Uterus (tissue), 4 donors: Measurements from ENCODE around the gene BABAM2. TPM values are rescaled to one million over a fixed set of nuclear protein-coding genes. Genes with fewer than 3 reads are reported as not detected.

Experiments
- DNase-seq, 2 donors: peaks; one replicate each; pipeline ENCODE4 v3.0.0-alpha.2; 2019 to 2020
- H3K27ac ChIP-seq, 2 donors: fragments of 200-600 bp; sonication (generic); 1 replicate in 1 of 2; 2 replicates in 1 of 2; pipeline ENCODE4 v1.5.1; 2016 to 2018
- H3K27me3 ChIP-seq, 2 donors: fragments of 200-600 bp; sonication (generic); one replicate each; pipeline ENCODE4 v1.5.1; 2018 to 2019; ENCODE audit warnings: control low read depth in 1 of 2
- H3K36me3 ChIP-seq, 2 donors: fragments of 200-600 bp; sonication (generic); one replicate each; pipeline ENCODE4 v1.5.1; 2019; ENCODE audit warnings: control low read depth in 1 of 2
- H3K4me1 ChIP-seq, 2 donors: fragments of 200-600 bp; sonication (generic); one replicate each; pipeline ENCODE4 v1.5.1; 2018 to 2019; ENCODE audit warnings: control low read depth in 1 of 2
- H3K4me3 ChIP-seq, 2 donors: fragments of 200-600 bp; sonication (generic); 1 replicate in 1 of 2; 2 replicates in 1 of 2; pipeline ENCODE4 v1.5.1; 2018 to 2019; ENCODE audit warnings: mild to moderate bottlenecking in 1 of 2
- H3K9me3 ChIP-seq, 2 donors: fragments of 200-600 bp; sonication (generic); one replicate each; pipeline ENCODE4 v1.5.1; 2019; ENCODE audit warnings: control low read depth in 1 of 2
- POLR2A ChIP-seq, 2 donors: fragments of 450-650 bp; IDR thresholded peaks; one replicate each; pipeline ENCODE4 v1.6.1; 2016; ENCODE audit warnings: antibody characterized with exemption in 2 of 2, mild to moderate bottlenecking in 1 of 2, moderate library complexity in 1 of 2
- intact Hi-C: fragments of 100-400 bp; cut with DNase I; formaldehyde crosslinking; loops from one replicate; pipeline ENCODE4 v1.15.1; 2023; ENCODE audit warnings: low total_unique reads
- total RNA-seq, 4 donors: library from RNA; depleted of rRNA in 3 of 4; stranded (reverse); fragments of >200 nt in 3 of 4; gene quantifications; one replicate each; pipeline versions ENCODE4 v1.1.0 to v1.2.4, GENCODE V29; 2014 to 2023
- TF ChIP-seq, protein P1 (sequence below), 4 experiments: fragments of 200-600 bp in 2 of 4; fragments of 450-650 bp in 2 of 4; sonication (generic) in 2 of 4; IDR thresholded peaks; one replicate each; pipeline ENCODE4 v1.5.1; 2016 to 2019; ENCODE audit warnings: antibody characterized with exemption in 4 of 4, mild to moderate bottlenecking in 2 of 4, moderate library complexity in 1 of 4
- donor health status: DM: yes; HTN: yes; CAD: no.

The BABAM2 gene
- total RNA-seq, 4 donors from 2014 or later: 24.1 to 62.1 (median 32.5) TPM

DNA sequence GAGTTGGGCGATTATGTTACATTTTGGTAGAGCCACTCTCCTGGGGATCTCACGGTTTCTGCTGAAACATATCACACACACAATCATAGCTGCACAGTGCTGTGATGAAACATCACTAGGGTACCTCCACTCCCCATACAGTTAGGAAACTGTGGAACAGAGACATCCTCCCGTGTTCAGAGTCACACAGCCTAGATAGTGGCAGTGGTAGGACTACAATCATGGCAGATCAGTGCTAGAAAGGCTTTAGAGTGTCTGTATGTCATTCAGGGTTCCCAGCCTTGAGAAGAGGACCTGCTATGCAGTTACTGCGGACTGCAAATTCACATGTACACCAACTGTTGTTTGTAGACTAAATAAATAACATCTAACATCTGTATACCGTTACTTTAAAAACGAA, 291.8 kb downstream of the BABAM2 start:
- Histone ChIP-seq H3K27me3 (no peaks in the 10 kb centered on the region), H3K9me3 (peaks cover 0 to 1% of the 10 kb centered on the region in 2 donors), H3K4me3 (no peak overlapping the region), H3K36me3 (no peaks in the 10 kb centered on the region), H3K27ac (no peak overlapping the region), H3K4me1 (no peaks in the 10 kb centered on the region)
- TF ChIP-seq POLR2A (IDR thresholded peaks at IDR 0.05): no peak
- TF ChIP-seq, protein P1, sequence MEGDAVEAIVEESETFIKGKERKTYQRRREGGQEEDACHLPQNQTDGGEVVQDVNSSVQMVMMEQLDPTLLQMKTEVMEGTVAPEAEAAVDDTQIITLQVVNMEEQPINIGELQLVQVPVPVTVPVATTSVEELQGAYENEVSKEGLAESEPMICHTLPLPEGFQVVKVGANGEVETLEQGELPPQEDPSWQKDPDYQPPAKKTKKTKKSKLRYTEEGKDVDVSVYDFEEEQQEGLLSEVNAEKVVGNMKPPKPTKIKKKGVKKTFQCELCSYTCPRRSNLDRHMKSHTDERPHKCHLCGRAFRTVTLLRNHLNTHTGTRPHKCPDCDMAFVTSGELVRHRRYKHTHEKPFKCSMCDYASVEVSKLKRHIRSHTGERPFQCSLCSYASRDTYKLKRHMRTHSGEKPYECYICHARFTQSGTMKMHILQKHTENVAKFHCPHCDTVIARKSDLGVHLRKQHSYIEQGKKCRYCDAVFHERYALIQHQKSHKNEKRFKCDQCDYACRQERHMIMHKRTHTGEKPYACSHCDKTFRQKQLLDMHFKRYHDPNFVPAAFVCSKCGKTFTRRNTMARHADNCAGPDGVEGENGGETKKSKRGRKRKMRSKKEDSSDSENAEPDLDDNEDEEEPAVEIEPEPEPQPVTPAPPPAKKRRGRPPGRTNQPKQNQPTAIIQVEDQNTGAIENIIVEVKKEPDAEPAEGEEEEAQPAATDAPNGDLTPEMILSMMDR (IDR thresholded peaks at IDR 0.05): no peak
- no peak for DNase-seq
- intact Hi-C loops: no loop called here

- Histone ChIP-seq H3K4me3 (no peak overlapping the region), H3K27ac (no peak overlapping the region), H3K4me1 (no peaks in the 10 kb centered on the region), H3K27me3 (no peaks in the 10 kb centered on the region), H3K9me3 (no peaks in the 10 kb centered on the region), H3K36me3 (no peaks in the 10 kb centered on the region)
- TF ChIP-seq POLR2A (IDR thresholded peaks at IDR 0.05): no peak
- TF ChIP-seq, protein P1 (IDR thresholded peaks at IDR 0.05): no peak
- DNase-seq: no peak
- intact Hi-C loops: no loop called here
These were observed 294.6 kb downstream of the BABAM2 start for GRCh38 chr2:28185153-28185552.

DNA sequence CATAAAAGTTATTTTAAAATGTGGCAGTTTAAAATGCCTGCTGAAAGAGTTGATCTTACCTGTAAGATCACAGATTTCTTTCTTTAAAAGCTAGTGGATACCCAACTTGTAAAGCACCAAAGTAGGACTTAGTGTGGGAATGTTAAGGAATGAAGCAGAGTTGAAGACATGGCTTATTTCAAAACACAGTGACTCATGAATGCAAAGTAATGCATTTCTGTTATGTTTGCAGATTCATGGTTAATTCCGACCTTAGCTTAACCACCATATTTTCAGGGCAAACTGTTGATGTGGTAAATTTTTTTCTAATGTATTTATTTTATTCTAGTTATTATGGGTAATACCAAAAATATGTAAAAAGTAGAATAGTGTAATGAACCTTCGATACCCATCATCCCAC, 295.4 kb downstream of the BABAM2 start:
- Histone ChIP-seq H3K27me3 (no peaks in the 10 kb centered on the region), H3K4me1 (no peaks in the 10 kb centered on the region), H3K9me3 (no peaks in the 10 kb centered on the region), H3K4me3 (no peak overlapping the region), H3K27ac (no peak overlapping the region), H3K36me3 (no peaks in the 10 kb centered on the region)
- TF ChIP-seq, protein P1 (IDR thresholded peaks at IDR 0.05): no peak
- TF ChIP-seq POLR2A (IDR thresholded peaks at IDR 0.05): no peak
- DNase-seq: no peak
- intact Hi-C loops: no loop called here

DNA sequence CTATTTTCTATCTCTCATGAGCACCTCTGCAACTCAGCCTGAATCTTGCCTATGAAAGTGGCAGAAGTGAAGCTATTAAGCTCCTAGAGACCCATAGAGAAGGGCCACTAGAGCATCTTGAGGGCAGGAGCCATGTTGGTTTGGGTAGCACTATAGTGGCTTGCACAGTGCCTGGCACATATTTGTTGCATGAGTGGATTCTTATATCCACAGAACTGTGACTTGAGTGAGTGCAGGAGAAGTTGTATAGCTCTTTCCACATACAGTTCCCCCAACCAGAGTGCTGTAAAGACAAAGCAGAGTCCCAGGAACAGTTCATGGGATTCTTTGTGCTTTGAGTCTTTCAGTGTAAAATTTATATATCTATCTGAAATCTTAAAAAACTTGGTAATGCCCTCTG, 296.7 kb downstream of the BABAM2 start:
- H3K27ac ChIP-seq: no peak overlapping the region
- intact Hi-C loops: no loop called here

DNA sequence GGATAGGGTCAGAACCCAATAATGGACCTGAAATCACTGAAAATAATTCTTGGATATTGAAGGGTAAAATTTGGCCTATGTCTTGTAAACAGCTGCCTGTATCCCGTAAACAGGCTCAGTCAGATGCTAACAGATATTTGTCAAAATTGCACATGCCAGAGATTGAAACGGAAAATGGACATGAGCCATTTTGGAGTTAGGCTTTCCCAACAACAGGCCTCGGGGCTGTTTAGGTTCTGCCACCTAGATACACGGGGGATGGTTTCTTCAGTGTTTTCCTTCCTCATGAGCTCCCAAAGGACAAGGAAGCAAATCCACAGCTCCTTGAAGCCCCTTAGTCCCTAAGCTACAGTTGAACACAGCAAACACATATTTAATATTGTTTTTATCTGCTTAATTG, 297.9 kb downstream of the BABAM2 start:
- no peaks in the 10 kb centered on the region for H3K9me3 ChIP-seq
- no peaks in the 10 kb centered on the region for H3K27me3 ChIP-seq
- H3K36me3 ChIP-seq: no peaks in the 10 kb centered on the region
- no peak for DNase-seq
- no peak overlapping the region for H3K27ac ChIP-seq
- intact Hi-C loops: no loop called here
- no peak overlapping the region for H3K4me3 ChIP-seq
- TF ChIP-seq, protein P1 (IDR thresholded peaks at IDR 0.05): no peak
- TF ChIP-seq POLR2A (IDR thresholded peaks at IDR 0.05): no peak
- no peaks in the 10 kb centered on the region for H3K4me1 ChIP-seq

More for the DNA sequence above, 296.7 kb downstream of the BABAM2 start:
- no peaks in the 10 kb centered on the region for H3K9me3 ChIP-seq
- DNase-seq: no peak
- no peaks in the 10 kb centered on the region for H3K36me3 ChIP-seq
- TF ChIP-seq, protein P1 (IDR thresholded peaks at IDR 0.05): no peak
- no peak overlapping the region for H3K4me3 ChIP-seq
- H3K27me3 ChIP-seq: no peaks in the 10 kb centered on the region
- no peaks in the 10 kb centered on the region for H3K4me1 ChIP-seq
